SU-DHL-6 (cell line): Measurements from ENCODE around the gene ANKRD45.

ENCODE experiments used
- H2AFZ ChIP-seq: fragments of 200-600 bp; sonication (generic); 2 replicates; pipeline ENCODE4 v1.6.1; 2014; ENCODE audit warnings: low read depth, mild to moderate bottlenecking, moderate library complexity, mixed read lengths, antibody characterized with exemption, low read length; ENCODE audit not compliant: severe bottlenecking
- H3F3A ChIP-seq: fragments of 200-600 bp; shearing (Covaris generic); 2 replicates; pipeline ENCODE4 v1.6.0; 2016; ENCODE audit warnings: antibody characterized with exemption, mild to moderate bottlenecking; ENCODE audit not compliant: insufficient read depth
- H3K27ac ChIP-seq: fragments of 200-600 bp; sonication (generic); 2 replicates; pipeline ENCODE4 v1.5.1; 2016; ENCODE audit warnings: low read depth, mild to moderate bottlenecking, low read length, moderate library complexity, mixed read lengths
- H3K27me3 ChIP-seq: fragments of 200-600 bp; sonication (generic), shearing (Covaris generic); 2 replicates; pipeline ENCODE4 v1.6.0; 2014; ENCODE audit warnings: mild to moderate bottlenecking, low read length
- H3K36me3 ChIP-seq: fragments of 200-600 bp; sonication (generic); 2 replicates; pipeline ENCODE4 v1.6.1; 2014; ENCODE audit warnings: mild to moderate bottlenecking, low read length, mixed read lengths
- H3K4me2 ChIP-seq: fragments of 300-600, 200-600 bp; shearing (Covaris generic), sonication (generic); 2 replicates; pipeline ENCODE4 v1.6.0; 2014; ENCODE audit warnings: low read length, low read depth, mild to moderate bottlenecking; ENCODE audit not compliant: poor library complexity, severe bottlenecking
- H3K4me3 ChIP-seq: fragments of 200-600 bp; sonication (generic); 2 replicates; pipeline ENCODE4 v1.5.1; 2014; ENCODE audit warnings: antibody characterized with exemption, low read length, mild to moderate bottlenecking, mixed read lengths; ENCODE audit not compliant: insufficient read depth, poor library complexity, severe bottlenecking
- H3K79me2 ChIP-seq: fragments of 200-600 bp; sonication (generic); 2 replicates; pipeline ENCODE4 v1.6.1; 2014; ENCODE audit warnings: mild to moderate bottlenecking, low read length, moderate library complexity; ENCODE audit not compliant: insufficient read depth
- H3K9ac ChIP-seq: fragments of 200-600 bp; sonication (generic); 2 replicates; pipeline ENCODE4 v1.7.0; 2014; ENCODE audit warnings: mild to moderate bottlenecking, low read length
- H3K9me2 ChIP-seq: fragments of 200-600 bp; sonication (generic); replicated peaks from 2 replicates; pipeline ENCODE4 v1.6.1; 2014; ENCODE audit warnings: low read length; ENCODE audit not compliant: insufficient read depth
- H3K9me3 ChIP-seq: fragments of 200-600 bp; sonication (generic); 2 replicates; pipeline ENCODE4 v1.6.1; 2014; ENCODE audit warnings: low read length, mixed read lengths; ENCODE audit not compliant: insufficient read depth
- H4K20me1 ChIP-seq: fragments of 200-600 bp; sonication (generic); 2 replicates; pipeline ENCODE4 v1.6.1; 2014; ENCODE audit warnings: low read depth, mild to moderate bottlenecking, antibody characterized with exemption, low read length, moderate library complexity, mixed read lengths
- CTCF ChIP-seq: fragments of 200-600 bp; sonication (generic); IDR thresholded peaks from one replicate; pipeline ENCODE4 v1.5.1; 2017; ENCODE audit warnings: antibody characterized with exemption, mild to moderate bottlenecking, low read length, moderate library complexity; ENCODE audit not compliant: insufficient read depth, poor library complexity, severe bottlenecking
- EZH2phosphoT487 ChIP-seq: fragments of 200-600 bp; sonication (generic), shearing (Covaris generic); conservative IDR thresholded peaks from 2 replicates; pipeline ENCODE4 v1.6.1; 2018; ENCODE audit warnings: mild to moderate bottlenecking, antibody characterized with exemption, low read length, moderate library complexity, mixed read lengths

ANKRD45 gene

GRCh38 chr1:173580658-173581057 lies 89.0 kb downstream of the ANKRD45 start:
- H3F3A ChIP-seq, result no peaks in the 10 kb centered on the region
- H3K9me3 ChIP-seq, result no peaks in the 10 kb centered on the region
- H3K4me3 ChIP-seq, result no peak overlapping the region
- no peak overlapping the region for H3K9ac ChIP-seq
- no peaks in the 10 kb centered on the region for H4K20me1 ChIP-seq
- H2AFZ ChIP-seq, result no peak overlapping the region
- TF ChIP-seq CTCF (no peak), EZH2phosphoT487 (no peak)
- no peaks in the 10 kb centered on the region for H3K79me2 ChIP-seq
- no peak overlapping the region for H3K27ac ChIP-seq
- no peak overlapping the region for H3K4me2 ChIP-seq
- H3K9me2 ChIP-seq, result no peaks in the 10 kb centered on the region
- no peaks in the 10 kb centered on the region for H3K27me3 ChIP-seq
- H3K36me3 ChIP-seq, result no peaks in the 10 kb centered on the region

- Histone ChIP-seq H3K36me3 (no peaks in the 10 kb centered on the region), H2AFZ (no peak overlapping the region), H3K9me3 (no peaks in the 10 kb centered on the region), H3K27me3 (no peaks in the 10 kb centered on the region), H4K20me1 (no peaks in the 10 kb centered on the region), H3K9me2 (no peaks in the 10 kb centered on the region), H3K79me2 (no peaks in the 10 kb centered on the region), H3K4me3 (no peak overlapping the region), H3K27ac (no peak overlapping the region), H3F3A (no peaks in the 10 kb centered on the region), H3K4me2 (no peak overlapping the region), H3K9ac (no peak overlapping the region)
- TF ChIP-seq CTCF (no peak), EZH2phosphoT487 (no peak)
Measured at GRCh38 chr1:173580071-173580470, 89.6 kb downstream of the ANKRD45 start.

- Histone ChIP-seq H4K20me1 (no peaks in the 10 kb centered on the region), H3K9me2 (no peaks in the 10 kb centered on the region), H3K27me3 (no peaks in the 10 kb centered on the region), H3K4me2 (no peak overlapping the region), H3K4me3 (no peak overlapping the region), H3K36me3 (no peaks in the 10 kb centered on the region), H3K79me2 (no peaks in the 10 kb centered on the region), H3K27ac (no peak overlapping the region), H3K9me3 (no peaks in the 10 kb centered on the region), H3F3A (no peaks in the 10 kb centered on the region), H3K9ac (no peak overlapping the region), H2AFZ (no peak overlapping the region)
- TF ChIP-seq CTCF (no peak), EZH2phosphoT487 (no peak)
Measured at GRCh38 chr1:173573596-173573995, 96.1 kb downstream of the ANKRD45 start.
